ENCODE data around the gene AGK. TPM values are rescaled to one million over a fixed set of nuclear protein-coding genes. Genes with fewer than 3 reads are reported as not detected.

The AGK gene
- total RNA-seq, 1 experiment from 2014 or later: 38.2 TPM

DNA sequence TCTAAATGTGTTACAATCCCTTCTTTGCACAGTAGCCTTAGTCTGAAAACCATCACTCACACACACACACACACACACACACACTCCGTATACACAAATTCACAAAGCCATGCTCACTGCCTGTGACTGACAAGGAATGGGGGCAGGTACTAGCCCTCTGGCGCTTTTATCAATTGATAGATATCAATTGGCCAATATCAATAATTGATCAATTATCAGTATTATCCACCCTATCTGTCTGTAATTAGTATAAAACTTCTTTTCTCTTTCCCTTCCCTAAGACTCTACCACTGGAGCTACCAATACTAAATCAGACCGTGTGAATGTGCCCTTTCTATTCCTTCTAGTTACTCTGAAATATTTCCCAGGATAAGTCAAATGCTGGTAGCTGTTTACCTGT is 148.7 kb downstream of the AGK start:
- Histone ChIP-seq H3K36me3 (ENCODE audit: low read depth, low read length) (no peaks in the 10 kb centered on the region), H3K27me3 (ENCODE audit: low read length) (no peaks in the 10 kb centered on the region), H3K27ac (ENCODE audit: low read length) (no peak overlapping the region), H3K9me3 (ENCODE audit: low read length) (no peaks in the 10 kb centered on the region), H3K4me1 (ENCODE audit: insufficient read depth, low read length) (peaks cover 68% of the 10 kb centered on the region), H3K4me3 (ENCODE audit: low read length) (no peak overlapping the region), H4K20me1 (ENCODE audit: low read length) (no peaks in the 10 kb centered on the region), H3K9me2 (replicated peaks; ENCODE audit: low read length) (no peaks in the 10 kb centered on the region), H3K79me2 (ENCODE audit: low read length) (peaks cover 44% of the 10 kb centered on the region), H3K4me2 (ENCODE audit: low read length) (no peak overlapping the region), H3F3A (ENCODE audit: low read length, unreplicated experiment) (no peaks in the 10 kb centered on the region), H2AFZ (ENCODE audit: low read length) (no peak overlapping the region), H3K9ac (ENCODE audit: low read length) (no peak overlapping the region)
- TF ChIP-seq EZH2 (IDR thresholded peaks at IDR 0.05; ENCODE audit: low read length, unreplicated experiment) (no peak), CTCF (conservative IDR thresholded peaks at IDR 0.05; ENCODE audit: low read depth, low read length) (no peak), EZH2phosphoT487 (IDR thresholded peaks at IDR 0.05; ENCODE audit: borderline replicate concordance, low read length) (no peak)
- BruUV-seq (replicated peaks): no TSS peak
- POLR2A ChIA-PET (ENCODE audit: unreplicated experiment): no interaction called here
- intact Hi-C loops (cut with micrococcal nuclease): loop anchor here (5.0 kb wide), 1 partner anchor 48 kb away; no protein-coding TSS in a partner anchor
- CTCF ChIA-PET: no interaction called here
- ATAC-seq (no peak), DNase-seq (no peak)

DNA sequence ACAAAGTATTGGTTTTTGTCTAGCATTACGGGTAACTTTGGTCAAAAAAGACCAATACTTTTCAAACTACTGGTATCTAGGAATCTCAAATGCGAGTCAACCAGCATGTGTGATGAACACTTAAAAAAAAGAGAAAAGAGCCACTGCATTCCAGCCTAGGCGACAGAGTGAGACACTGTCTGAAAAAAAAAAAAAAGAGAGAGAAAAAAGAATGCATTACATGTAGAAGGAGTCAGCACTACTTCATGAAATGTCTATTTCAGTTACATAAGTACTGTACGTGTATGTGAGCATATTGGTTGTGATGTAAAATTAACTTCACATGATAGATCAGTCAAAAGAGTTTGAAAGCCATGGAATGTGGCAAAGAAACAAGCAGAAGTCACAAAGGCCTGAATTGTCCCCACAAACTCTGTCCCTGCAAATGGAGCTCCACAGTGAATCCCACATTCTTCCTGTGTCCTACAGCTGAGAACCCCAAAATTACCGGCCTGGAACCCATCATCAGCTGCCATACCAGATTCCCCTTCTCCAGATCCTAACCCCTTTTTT is 149.2 kb downstream of the AGK start:
- Histone ChIP-seq H3K36me3 (ENCODE audit: low read depth, low read length) (no peaks in the 10 kb centered on the region), H4K20me1 (ENCODE audit: low read length) (no peaks in the 10 kb centered on the region), H3K27me3 (ENCODE audit: low read length) (no peaks in the 10 kb centered on the region), H3F3A (ENCODE audit: low read length, unreplicated experiment) (no peaks in the 10 kb centered on the region), H3K9ac (ENCODE audit: low read length) (no peak overlapping the region; the same call in 1 of the 2 replicates), H3K4me3 (ENCODE audit: low read length) (peak overlapping the region; percentile 67), H3K79me2 (ENCODE audit: low read length) (peaks cover 39% of the 10 kb centered on the region), H3K9me2 (replicated peaks; ENCODE audit: low read length) (no peaks in the 10 kb centered on the region), H3K4me2 (ENCODE audit: low read length) (peak overlapping the region; percentile 87), H2AFZ (ENCODE audit: low read length) (0 out of 2 replicates have a peak overlapping the region, but pooled peaks have one; percentile 48), H3K9me3 (ENCODE audit: low read length) (no peaks in the 10 kb centered on the region), H3K27ac (ENCODE audit: low read length) (no peak overlapping the region), H3K4me1 (ENCODE audit: insufficient read depth, low read length) (peaks cover 70% of the 10 kb centered on the region)
- intact Hi-C loops (cut with micrococcal nuclease): no loop called here
- ChIA-PET POLR2A (ENCODE audit: unreplicated experiment) (no interaction called here), CTCF (interaction anchor here (0.5 kb wide), 1 partner anchor 18 kb away, joined by 3 read pairs; no protein-coding TSS in a partner anchor)
- no TSS peak for BruUV-seq (replicated peaks)
- DNase-seq: no peak
- no peak for ATAC-seq
- no peak for TF ChIP-seq CTCF (conservative IDR thresholded peaks at IDR 0.05; ENCODE audit: low read depth, low read length)
- no peak for TF ChIP-seq EZH2phosphoT487 (IDR thresholded peaks at IDR 0.05; ENCODE audit: borderline replicate concordance, low read length)
- TF ChIP-seq EZH2 (IDR thresholded peaks at IDR 0.05; ENCODE audit: low read length, unreplicated experiment): no peak

DNA sequence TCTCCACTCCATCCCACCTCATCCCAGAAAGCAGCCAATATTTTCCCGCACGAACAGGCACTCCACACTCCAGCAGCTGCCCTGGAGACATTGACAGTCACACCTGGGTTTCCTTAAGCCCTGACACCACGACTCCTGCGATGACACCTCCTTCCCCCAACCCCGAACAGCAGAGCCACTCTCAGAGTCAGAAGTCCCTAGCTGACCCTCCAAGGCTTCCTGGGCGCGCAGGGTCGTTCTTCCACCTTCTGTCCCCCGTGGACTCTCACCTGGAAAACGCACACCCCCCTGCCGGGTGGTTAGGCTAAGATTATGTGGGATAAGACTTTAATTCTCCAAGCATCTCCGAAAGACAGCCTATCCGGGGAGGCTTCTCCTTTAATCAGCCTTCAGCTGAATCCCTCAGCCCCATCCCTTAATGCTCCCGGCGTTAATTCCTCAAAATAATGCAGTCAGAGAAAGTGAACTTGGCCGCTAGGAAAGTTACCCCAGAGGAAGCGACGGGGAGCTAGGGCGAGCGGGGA is 149.7 kb downstream of the AGK start:
- ATAC-seq: peak; percentile 4; the same call in 1 of the 2 replicates
- CTCF ChIA-PET: interaction anchor here (0.5 kb wide), 1 partner anchor 17 kb away, joined by 3 read pairs; no protein-coding TSS in a partner anchor
- Histone ChIP-seq H3K79me2 (ENCODE audit: low read length) (peaks cover 39% of the 10 kb centered on the region), H3K27ac (ENCODE audit: low read length) (no peak overlapping the region), H3K9ac (ENCODE audit: low read length) (peak overlapping the region; percentile 26; the same call in 1 of the 2 replicates), H3K4me1 (ENCODE audit: insufficient read depth, low read length) (peaks cover 67% of the 10 kb centered on the region), H3K4me3 (ENCODE audit: low read length) (peak overlapping the region; percentile 67), H3K4me2 (ENCODE audit: low read length) (peak overlapping the region; percentile 87), H3F3A (ENCODE audit: low read length, unreplicated experiment) (no peaks in the 10 kb centered on the region), H4K20me1 (ENCODE audit: low read length) (no peaks in the 10 kb centered on the region), H3K36me3 (ENCODE audit: low read depth, low read length) (no peaks in the 10 kb centered on the region), H2AFZ (ENCODE audit: low read length) (0 out of 2 replicates have a peak overlapping the region, but pooled peaks have one; percentile 48), H3K9me2 (replicated peaks; ENCODE audit: low read length) (no peaks in the 10 kb centered on the region), H3K9me3 (ENCODE audit: low read length) (no peaks in the 10 kb centered on the region), H3K27me3 (ENCODE audit: low read length) (no peaks in the 10 kb centered on the region)
- TF ChIP-seq EZH2phosphoT487 (IDR thresholded peaks at IDR 0.05; ENCODE audit: borderline replicate concordance, low read length) (no peak), EZH2 (IDR thresholded peaks at IDR 0.05; ENCODE audit: low read length, unreplicated experiment) (no peak), CTCF (conservative IDR thresholded peaks at IDR 0.05; ENCODE audit: low read depth, low read length) (no peak)
- BruUV-seq (replicated peaks): TSS peak; percentile 36
- intact Hi-C loops (cut with micrococcal nuclease): no loop called here
- POLR2A ChIA-PET (ENCODE audit: unreplicated experiment): no interaction called here
- DNase-seq: no peak
